ENCODE data around the gene AMER3.

AMER3 gene

DNA sequence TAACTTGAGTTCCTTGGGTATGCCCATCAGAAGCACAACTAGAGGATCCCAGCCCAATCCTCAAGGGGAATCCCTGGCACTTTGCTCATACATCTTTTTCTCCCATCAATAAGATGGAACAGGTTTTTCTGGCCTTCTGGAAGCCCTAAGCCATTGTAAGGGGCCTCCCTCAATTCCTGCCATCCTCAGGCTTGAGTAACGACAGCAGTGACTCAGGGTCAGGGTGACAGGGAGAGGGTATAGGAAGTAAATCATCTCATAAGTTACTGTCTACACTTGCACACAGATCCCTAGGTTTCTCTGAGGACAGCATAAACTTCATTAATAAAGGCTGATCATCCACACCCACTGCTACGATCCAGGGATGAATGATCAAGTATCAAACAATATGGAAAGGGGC is 35.0 kb downstream of the AMER3 start:
- no peaks in the 10 kb centered on the region for H3K27me3 ChIP-seq (ENCODE audit: insufficient read depth, low read length)
- no peaks in the 10 kb centered on the region for H3K36me3 ChIP-seq (ENCODE audit: insufficient read depth, low read length)
- H3K4me1 ChIP-seq (ENCODE audit: insufficient read depth, low read length): no peaks in the 10 kb centered on the region
- no peak overlapping the region for H3K27ac ChIP-seq (ENCODE audit: low read depth, low read length)
- no peak overlapping the region for H3K9ac ChIP-seq (ENCODE audit: low read depth, low read length)
- H3K4me3 ChIP-seq (ENCODE audit: low read length): no peak overlapping the region
- H3K9me3 ChIP-seq (ENCODE audit: insufficient read depth, low read depth, low read length): no peaks in the 10 kb centered on the region
- 90% methylated on average over 2 of the region's 2 CpGs for WGBS

DNA sequence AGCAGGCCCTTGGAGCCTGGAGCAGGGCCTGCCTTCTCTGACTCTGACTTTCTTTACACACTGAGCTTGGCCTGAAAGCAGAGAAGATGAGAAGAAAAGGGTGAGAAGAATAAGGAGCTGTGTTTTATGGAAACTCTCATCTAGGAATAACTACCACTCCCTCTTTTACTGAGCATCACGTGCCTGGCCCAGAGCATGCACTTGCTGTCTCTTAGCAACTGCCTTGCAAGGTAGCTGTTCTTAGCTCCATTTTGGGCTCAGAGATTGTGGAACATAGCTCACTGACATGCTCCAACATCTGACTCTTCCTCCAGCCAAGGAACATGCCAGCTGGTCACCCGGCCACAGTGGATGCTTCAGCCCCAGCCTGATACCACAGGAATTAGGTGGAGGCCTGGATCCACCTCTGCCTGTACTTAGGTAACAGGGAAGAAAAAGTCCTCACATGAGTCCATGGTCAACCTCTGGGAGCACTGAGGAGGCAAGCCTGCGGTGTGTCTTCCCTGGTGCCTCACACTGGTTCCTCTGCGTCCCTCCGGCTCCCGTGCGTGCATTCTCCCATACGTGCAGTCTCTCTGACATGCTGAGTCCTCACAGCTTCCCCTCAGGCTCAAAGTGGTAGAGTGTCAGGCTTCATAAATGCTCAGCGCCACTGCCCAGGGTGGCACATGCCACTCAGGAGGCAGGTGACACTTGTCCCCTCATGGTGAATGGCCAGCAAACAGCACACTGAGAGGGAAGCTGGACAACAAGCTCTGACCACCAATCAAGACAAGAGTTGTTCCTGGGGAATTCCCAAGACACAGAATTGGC is 35.7 kb downstream of the AMER3 start:
- Histone ChIP-seq H3K4me1 (ENCODE audit: insufficient read depth, low read length) (no peaks in the 10 kb centered on the region), H3K36me3 (ENCODE audit: insufficient read depth, low read length) (no peaks in the 10 kb centered on the region), H3K9me3 (ENCODE audit: insufficient read depth, low read depth, low read length) (no peaks in the 10 kb centered on the region), H3K4me3 (ENCODE audit: low read length) (no peak overlapping the region), H3K9ac (ENCODE audit: low read depth, low read length) (no peak overlapping the region), H3K27ac (ENCODE audit: low read depth, low read length) (no peak overlapping the region), H3K27me3 (ENCODE audit: insufficient read depth, low read length) (no peaks in the 10 kb centered on the region)
- 90% methylated on average over 9 of the region's 9 CpGs for WGBS

DNA sequence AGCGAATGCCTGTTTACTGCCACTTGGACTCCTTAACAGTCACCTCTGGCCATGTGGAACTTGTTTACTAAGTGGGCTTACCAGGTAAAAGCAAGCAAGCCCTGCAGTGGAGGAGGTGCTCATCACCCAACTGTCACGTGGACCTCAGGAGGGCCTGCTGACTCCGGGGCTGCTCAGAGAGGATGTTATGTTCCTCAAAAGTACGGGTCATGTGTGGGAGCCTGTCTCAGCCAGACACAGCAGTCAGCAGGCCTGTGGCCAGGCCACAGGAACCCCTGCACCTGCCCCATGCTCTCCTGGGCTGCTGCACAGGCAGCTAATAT is 36.2 kb downstream of the AMER3 start:
- 80% methylated on average over 4 of the region's 4 CpGs for WGBS
- Histone ChIP-seq H3K9me3 (ENCODE audit: insufficient read depth, low read depth, low read length) (no peaks in the 10 kb centered on the region), H3K27me3 (ENCODE audit: insufficient read depth, low read length) (no peaks in the 10 kb centered on the region), H3K9ac (ENCODE audit: low read depth, low read length) (no peak overlapping the region), H3K27ac (ENCODE audit: low read depth, low read length) (no peak overlapping the region), H3K36me3 (ENCODE audit: insufficient read depth, low read length) (no peaks in the 10 kb centered on the region), H3K4me3 (ENCODE audit: low read length) (no peak overlapping the region), H3K4me1 (ENCODE audit: insufficient read depth, low read length) (no peaks in the 10 kb centered on the region)

DNA sequence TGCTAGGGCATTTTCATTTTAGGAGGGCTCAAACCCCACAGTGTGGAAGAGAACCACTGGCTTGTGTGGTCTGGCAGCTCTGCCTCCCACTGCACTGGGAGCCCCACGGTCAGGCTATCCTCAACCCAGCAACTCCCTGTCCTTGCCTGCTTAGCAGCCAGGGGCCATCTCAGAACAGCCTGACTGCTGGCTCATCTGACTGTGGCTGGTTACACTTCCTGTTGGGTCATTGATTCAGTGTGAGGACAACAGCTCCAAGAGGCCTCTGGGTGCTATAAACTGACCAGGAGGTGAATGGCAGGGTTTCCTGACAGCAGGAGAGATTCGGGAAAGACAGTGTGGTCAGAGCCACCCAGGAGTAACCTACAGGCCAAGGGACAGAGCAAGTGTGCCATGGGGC is 40.1 kb downstream of the AMER3 start:
- Histone ChIP-seq H3K9ac (ENCODE audit: low read depth, low read length) (no peak overlapping the region), H3K36me3 (ENCODE audit: insufficient read depth, low read length) (no peaks in the 10 kb centered on the region), H3K27me3 (ENCODE audit: insufficient read depth, low read length) (peaks cover 18% of the 10 kb centered on the region), H3K27ac (ENCODE audit: low read depth, low read length) (no peak overlapping the region), H3K9me3 (ENCODE audit: insufficient read depth, low read depth, low read length) (no peaks in the 10 kb centered on the region), H3K4me1 (ENCODE audit: insufficient read depth, low read length) (peaks cover 5% of the 10 kb centered on the region; the same call in 1 of the 2 replicates), H3K4me3 (ENCODE audit: low read length) (no peak overlapping the region)
- 77% methylated on average over 2 of the region's 2 CpGs for WGBS

DNA sequence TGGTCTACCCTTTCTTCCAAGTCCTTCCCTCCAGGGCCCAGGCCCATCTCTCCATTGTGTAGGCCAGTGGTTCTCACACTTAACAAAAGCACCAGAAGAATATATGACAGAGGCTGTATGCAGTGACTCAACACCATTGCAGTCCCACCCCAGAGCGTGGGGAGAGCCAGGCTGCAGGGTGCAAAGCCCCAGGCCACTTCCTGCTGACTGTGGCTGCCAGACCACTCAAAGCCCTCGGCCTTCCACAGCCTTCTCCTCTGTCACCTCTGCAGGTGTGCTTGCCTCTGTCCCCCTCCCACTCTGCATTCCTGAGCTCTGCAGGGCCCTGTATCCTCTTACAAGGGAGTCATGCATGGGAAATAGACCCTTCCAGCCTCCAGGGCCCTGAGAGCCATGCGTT is 41.0 kb downstream of the AMER3 start:
- WGBS: 53% methylated on average over 3 of the region's 3 CpGs
- Histone ChIP-seq H3K9ac (ENCODE audit: low read depth, low read length) (no peak overlapping the region), H3K9me3 (ENCODE audit: insufficient read depth, low read depth, low read length) (no peaks in the 10 kb centered on the region), H3K27ac (ENCODE audit: low read depth, low read length) (no peak overlapping the region), H3K27me3 (ENCODE audit: insufficient read depth, low read length) (peaks cover 18% of the 10 kb centered on the region), H3K4me3 (ENCODE audit: low read length) (no peak overlapping the region), H3K36me3 (ENCODE audit: insufficient read depth, low read length) (no peaks in the 10 kb centered on the region), H3K4me1 (ENCODE audit: insufficient read depth, low read length) (peaks cover 5% of the 10 kb centered on the region; the same call in 1 of the 2 replicates)

DNA sequence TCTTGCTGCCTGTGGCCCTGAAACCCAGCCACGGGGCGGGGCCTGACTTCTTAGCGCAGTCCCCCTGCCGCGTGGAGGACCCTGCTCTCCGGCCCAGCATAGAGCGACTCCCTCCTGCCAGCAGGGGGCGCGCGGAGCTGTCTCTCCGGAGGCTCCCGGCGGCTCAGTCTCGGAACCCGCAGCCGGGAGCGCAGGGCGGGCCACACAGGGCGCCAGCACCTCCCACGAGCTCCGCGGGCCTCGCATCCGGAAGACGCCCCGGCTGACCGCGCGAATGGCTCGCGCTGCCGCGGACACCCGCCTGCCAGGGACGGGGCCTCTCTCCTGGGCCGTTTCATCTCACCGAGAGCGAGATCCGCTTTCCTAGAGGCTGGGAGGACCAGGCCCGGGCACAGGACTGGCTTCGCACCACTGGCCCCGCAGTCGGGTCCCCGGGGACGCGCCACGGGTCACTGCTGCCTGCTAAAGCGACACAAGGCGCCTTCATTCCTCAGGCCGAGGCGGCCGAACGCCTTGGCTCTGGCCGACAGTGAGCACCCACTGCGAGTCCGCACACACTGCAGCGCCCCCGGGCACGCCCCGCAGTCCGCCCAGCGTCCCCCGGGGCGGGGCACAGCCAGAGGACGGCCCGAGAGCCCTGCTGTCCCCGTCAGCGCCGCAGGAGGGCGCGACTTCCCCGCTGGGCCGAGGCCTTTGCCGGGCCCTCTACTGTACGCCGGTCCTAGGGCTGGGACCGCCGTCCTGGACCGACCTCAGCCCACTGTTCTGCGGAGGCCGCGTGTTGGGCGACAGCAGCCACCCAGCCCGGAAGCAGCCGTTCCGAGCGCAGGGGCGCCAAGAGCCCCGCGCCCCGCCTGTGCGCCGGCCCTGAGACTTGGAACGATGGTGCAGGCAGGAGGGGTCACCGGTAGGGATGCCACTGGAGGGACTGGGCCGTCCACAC is 42.4 kb downstream of the AMER3 start:
- H3K9ac ChIP-seq (ENCODE audit: low read depth, low read length): peak overlapping the region; percentile 57
- no peaks in the 10 kb centered on the region for H3K36me3 ChIP-seq (ENCODE audit: insufficient read depth, low read length)
- H3K27ac ChIP-seq (ENCODE audit: low read depth, low read length): no peak overlapping the region
- peaks cover 5% of the 10 kb centered on the region; the same call in 1 of the 2 replicates for H3K4me1 ChIP-seq (ENCODE audit: insufficient read depth, low read length)
- H3K27me3 ChIP-seq (ENCODE audit: insufficient read depth, low read length): peaks cover 18% of the 10 kb centered on the region
- WGBS: under 1% methylated on average over 96 of the region's 96 CpGs
- no peaks in the 10 kb centered on the region for H3K9me3 ChIP-seq (ENCODE audit: insufficient read depth, low read depth, low read length)
- H3K4me3 ChIP-seq (ENCODE audit: low read length): peak overlapping the region; percentile 77

DNA sequence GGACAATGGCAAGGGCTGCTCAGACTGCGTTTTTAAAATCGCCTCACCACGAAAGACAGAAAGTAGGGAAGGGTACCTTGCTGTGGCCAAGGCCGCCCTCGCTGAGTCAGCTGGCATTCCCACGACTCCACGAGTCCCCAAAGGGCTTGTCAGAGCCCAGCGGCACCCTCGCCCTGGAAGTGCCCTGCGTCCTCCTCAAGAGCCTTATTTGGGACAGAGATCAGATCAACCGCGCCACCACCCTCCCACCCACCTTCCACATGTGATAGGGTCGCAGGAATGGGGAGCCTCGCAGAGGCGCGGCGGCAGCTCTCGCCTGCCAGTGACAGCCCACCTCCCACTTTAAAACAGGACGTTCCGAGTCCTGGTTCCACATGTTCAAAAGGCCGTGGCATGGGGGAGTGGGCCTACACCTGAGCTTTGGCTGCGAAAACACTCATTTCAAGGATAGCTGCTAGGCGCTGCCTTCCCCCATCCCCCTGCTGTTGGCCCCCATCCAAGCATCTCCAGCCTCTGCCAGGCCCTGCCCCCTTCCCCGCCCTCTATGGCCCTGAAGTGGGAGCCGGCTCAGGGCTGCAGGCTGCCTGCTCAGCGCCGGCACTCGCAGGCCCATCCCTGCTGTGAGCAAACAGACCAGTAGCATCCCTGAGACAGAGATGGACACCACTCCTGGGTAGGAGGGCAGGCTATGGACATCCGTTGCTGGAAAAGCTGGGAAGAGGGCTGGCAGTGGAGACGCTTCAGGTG is 43.3 kb downstream of the AMER3 start:
- Histone ChIP-seq H3K9me3 (ENCODE audit: insufficient read depth, low read depth, low read length) (no peaks in the 10 kb centered on the region), H3K4me1 (ENCODE audit: insufficient read depth, low read length) (peaks cover 5% of the 10 kb centered on the region; the same call in 1 of the 2 replicates), H3K4me3 (ENCODE audit: low read length) (peak overlapping the region; percentile 77), H3K36me3 (ENCODE audit: insufficient read depth, low read length) (no peaks in the 10 kb centered on the region), H3K9ac (ENCODE audit: low read depth, low read length) (no peak overlapping the region), H3K27ac (ENCODE audit: low read depth, low read length) (no peak overlapping the region), H3K27me3 (ENCODE audit: insufficient read depth, low read length) (peaks cover 18% of the 10 kb centered on the region)
- 7% methylated on average over 30 of the region's 30 CpGs for WGBS

DNA sequence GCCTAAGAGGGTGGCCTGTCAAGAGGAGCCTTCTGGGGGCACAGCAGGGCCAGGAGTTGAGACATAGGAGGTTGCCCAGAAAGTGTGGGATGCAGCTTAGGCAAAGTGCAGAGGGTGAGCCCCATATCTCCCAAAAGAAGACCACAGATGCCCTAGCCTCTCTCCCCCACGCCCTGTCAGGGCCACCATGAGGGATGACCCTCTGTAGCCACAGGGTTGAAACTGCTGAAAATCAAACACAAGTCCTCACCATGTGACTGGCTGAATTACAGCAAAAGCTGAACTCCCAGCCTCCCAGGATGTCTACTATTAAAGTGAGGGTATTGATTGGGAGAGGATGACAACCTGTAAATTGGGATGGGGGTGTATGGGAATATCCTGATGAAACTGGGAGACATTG is 44.0 kb downstream of the AMER3 start:
- H3K27ac ChIP-seq (ENCODE audit: low read depth, low read length): no peak overlapping the region
- no peak overlapping the region for H3K4me3 ChIP-seq (ENCODE audit: low read length)
- peaks cover 5% of the 10 kb centered on the region; the same call in 1 of the 2 replicates for H3K4me1 ChIP-seq (ENCODE audit: insufficient read depth, low read length)
- H3K36me3 ChIP-seq (ENCODE audit: insufficient read depth, low read length): no peaks in the 10 kb centered on the region
- H3K9ac ChIP-seq (ENCODE audit: low read depth, low read length): no peak overlapping the region
- 85% methylated on average over 1 of the region's 1 CpG for WGBS
- peaks cover 18% of the 10 kb centered on the region for H3K27me3 ChIP-seq (ENCODE audit: insufficient read depth, low read length)
- H3K9me3 ChIP-seq (ENCODE audit: insufficient read depth, low read depth, low read length): no peaks in the 10 kb centered on the region

DNA sequence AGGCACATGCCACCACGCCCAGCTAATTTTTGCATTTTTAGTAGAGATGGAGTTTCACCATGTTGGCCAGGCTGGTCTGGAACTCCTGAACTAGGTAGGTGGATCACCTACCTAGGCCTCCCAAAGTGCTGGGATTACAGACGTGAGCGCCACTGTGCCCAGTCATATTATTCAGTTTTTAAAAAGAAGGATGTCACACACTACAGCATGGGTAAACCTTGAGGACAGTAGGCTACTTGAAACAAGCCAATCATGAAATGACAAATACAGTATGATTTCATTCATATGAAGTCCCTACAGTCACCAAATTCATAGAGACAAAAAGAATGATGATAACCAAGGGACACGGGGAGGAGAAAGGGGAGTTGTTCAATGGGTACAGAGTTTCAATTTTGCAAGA is 50.3 kb downstream of the AMER3 start:
- no peaks in the 10 kb centered on the region for H3K4me1 ChIP-seq (ENCODE audit: insufficient read depth, low read length)
- no peak overlapping the region for H3K9ac ChIP-seq (ENCODE audit: low read depth, low read length)
- 70% methylated on average over 4 of the region's 4 CpGs for WGBS
- H3K36me3 ChIP-seq (ENCODE audit: insufficient read depth, low read length): no peaks in the 10 kb centered on the region
- H3K27me3 ChIP-seq (ENCODE audit: insufficient read depth, low read length): no peaks in the 10 kb centered on the region
- H3K4me3 ChIP-seq (ENCODE audit: low read length): no peak overlapping the region
- no peak overlapping the region for H3K27ac ChIP-seq (ENCODE audit: low read depth, low read length)
- H3K9me3 ChIP-seq (ENCODE audit: insufficient read depth, low read depth, low read length): no peaks in the 10 kb centered on the region; the same call in 1 of the 2 replicates

DNA sequence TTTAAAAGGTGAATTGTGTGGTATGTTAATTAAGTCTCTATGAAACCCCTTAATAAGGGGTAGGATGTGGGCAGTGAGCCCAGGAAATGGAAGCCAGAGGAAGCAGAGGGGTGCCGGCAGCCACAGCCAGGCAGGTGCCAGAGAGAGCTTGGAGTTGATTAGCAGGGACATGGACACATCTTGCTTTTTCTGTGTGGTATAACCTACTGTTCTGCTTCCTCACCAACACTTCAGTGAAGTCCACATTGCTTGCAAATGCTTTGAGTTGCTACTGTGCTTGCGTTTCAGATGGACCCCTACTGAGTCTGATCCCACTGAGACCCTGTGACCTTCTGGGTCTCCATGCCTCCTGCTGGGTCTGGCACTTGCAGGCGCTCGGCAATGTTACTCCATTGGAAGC is 51.0 kb downstream of the AMER3 start:
- 74% methylated on average over 4 of the region's 4 CpGs for WGBS
- H3K4me1 ChIP-seq (ENCODE audit: insufficient read depth, low read length): no peaks in the 10 kb centered on the region
- no peak overlapping the region for H3K9ac ChIP-seq (ENCODE audit: low read depth, low read length)
- no peaks in the 10 kb centered on the region for H3K36me3 ChIP-seq (ENCODE audit: insufficient read depth, low read length)
- H3K27me3 ChIP-seq (ENCODE audit: insufficient read depth, low read length): no peaks in the 10 kb centered on the region
- H3K27ac ChIP-seq (ENCODE audit: low read depth, low read length): no peak overlapping the region
- H3K9me3 ChIP-seq (ENCODE audit: insufficient read depth, low read depth, low read length): no peaks in the 10 kb centered on the region; the same call in 1 of the 2 replicates
- no peak overlapping the region for H3K4me3 ChIP-seq (ENCODE audit: low read length)
